ENCODE measurements around the gene RPS6KA4. TPM values are rescaled to one million over a fixed set of nuclear protein-coding genes. Genes with fewer than 3 reads are reported as not detected.

RPS6KA4 gene
- total RNA-seq, 1 donor, result 72.1 TPM

- no peak for DNase-seq (ENCODE audit: low read depth)
- TF ChIP-seq CTCF (IDR thresholded peaks at IDR 0.05; ENCODE audit: insufficient read depth, low read length), result no peak
- H3K4me3 ChIP-seq (ENCODE audit: low read depth, low read length), result no peak overlapping the region
Measured at GRCh38 chr11:64339286-64339685, 19.7 kb upstream of the RPS6KA4 start.

- H3K4me3 ChIP-seq (ENCODE audit: low read depth, low read length), result no peak within 1 kb of the TSS
- no peak for DNase-seq (ENCODE audit: low read depth)
- TF ChIP-seq CTCF (IDR thresholded peaks at IDR 0.05; ENCODE audit: insufficient read depth, low read length), result no peak
Measured at GRCh38 chr11:64339754-64340408, 19.1 kb upstream of the RPS6KA4 start, which contains the start of gene CCDC88B. CCDC88B (plus strand) TSS chr11:64340204; CDS start chr11:64340267, 63 bp downstream.

- no peak for TF ChIP-seq CTCF (IDR thresholded peaks at IDR 0.05; ENCODE audit: insufficient read depth, low read length)
- H3K4me3 ChIP-seq (ENCODE audit: low read depth, low read length), result no peak overlapping the region
- no peak for DNase-seq (ENCODE audit: low read depth)
Measured at GRCh38 chr11:64340671-64341335, 18.2 kb upstream of the RPS6KA4 start.

GRCh38 chr11:64341429-64341828 lies 17.5 kb upstream of the RPS6KA4 start:
- TF ChIP-seq CTCF (IDR thresholded peaks at IDR 0.05; ENCODE audit: insufficient read depth, low read length), result no peak

GRCh38 chr11:64341851-64342791 lies 16.8 kb upstream of the RPS6KA4 start:
- peak overlapping the region; percentile 61 for H3K4me3 ChIP-seq (ENCODE audit: low read depth, low read length)
- peak; percentile 29 for TF ChIP-seq CTCF (IDR thresholded peaks at IDR 0.05; ENCODE audit: insufficient read depth, low read length)
- DNase-seq (ENCODE audit: low read depth), result peak; percentile 82

More at GRCh38 chr11:64341429-64341828, 17.5 kb upstream of the RPS6KA4 start:
- DNase-seq (ENCODE audit: low read depth), result no peak
- no peak overlapping the region for H3K4me3 ChIP-seq (ENCODE audit: low read depth, low read length)

GRCh38 chr11:64342869-64343745 lies 15.9 kb upstream of the RPS6KA4 start:
- TF ChIP-seq CTCF (IDR thresholded peaks at IDR 0.05; ENCODE audit: insufficient read depth, low read length), result no peak
- peak overlapping the region; percentile 22 for H3K4me3 ChIP-seq (ENCODE audit: low read depth, low read length)
- DNase-seq (ENCODE audit: low read depth), result no peak

Measured in fibroblast of the aortic adventitia (primary cell).